Nephron (organoid): ENCODE data around the gene STARD5.

Experiments used
- H3K27ac Mint-ChIP-seq, 3 experiments: 2 replicates each; pipeline ENCODE4 v1.8.0; 2020; ENCODE audit warnings: mixed read lengths in 3 of 3, mild to moderate bottlenecking in 2 of 3, moderate library complexity in 1 of 3
- H3K27me3 Mint-ChIP-seq: 2 replicates; pipeline ENCODE4 v1.8.0; 2021; ENCODE audit warnings: low read depth, mild to moderate bottlenecking, moderate library complexity, mixed read lengths
- H3K36me3 Mint-ChIP-seq: 2 replicates; pipeline ENCODE4 v1.8.0; 2020; ENCODE audit warnings: low read depth, mixed read lengths
- H3K4me1 Mint-ChIP-seq: 2 replicates; pipeline ENCODE4 v1.8.0; 2020; ENCODE audit warnings: mixed read lengths
- H3K4me3 Mint-ChIP-seq, 3 experiments: 2 replicates each; pipeline ENCODE4 v1.8.0; 2020; ENCODE audit warnings: mild to moderate bottlenecking in 3 of 3, mixed read lengths in 3 of 3, moderate library complexity in 2 of 3
- H3K9me3 Mint-ChIP-seq: 2 replicates; pipeline ENCODE4 v1.8.0; 2020; ENCODE audit warnings: mixed read lengths
- CTCF ChIP-seq, 3 experiments: fragments of 200-600 bp; sonication (generic); IDR thresholded peaks; one replicate each; pipeline ENCODE4 v1.5.0; 2021; ENCODE audit warnings: antibody characterized with exemption in 3 of 3; ENCODE audit not compliant: unreplicated experiment in 3 of 3

The STARD5 gene

GRCh38 chr15:81308260-81308659 is 15.7 kb downstream of the STARD5 start:
- Mint-ChIP-seq H3K36me3 (peaks cover 16% of the 10 kb centered on the region), H3K4me1 (peaks cover 5% of the 10 kb centered on the region), H3K27me3 (peaks cover 17% of the 10 kb centered on the region), H3K4me3 (no peak overlapping the region), H3K9me3 (no peaks in the 10 kb centered on the region), H3K27ac (no peak overlapping the region)
- no peak for TF ChIP-seq CTCF (IDR thresholded peaks at IDR 0.05; ENCODE audit: unreplicated experiment in 3 of 3)

GRCh38 chr15:81304226-81304625 is 19.7 kb downstream of the STARD5 start:
- H3K4me1 Mint-ChIP-seq, result peaks cover 5% of the 10 kb centered on the region
- H3K36me3 Mint-ChIP-seq, result no peaks in the 10 kb centered on the region
- no peaks in the 10 kb centered on the region for H3K9me3 Mint-ChIP-seq
- no peak for TF ChIP-seq CTCF (IDR thresholded peaks at IDR 0.05; ENCODE audit: unreplicated experiment in 3 of 3)
- no peak overlapping the region for H3K27ac Mint-ChIP-seq
- no peak overlapping the region for H3K4me3 Mint-ChIP-seq
- peaks cover 23% of the 10 kb centered on the region for H3K27me3 Mint-ChIP-seq

GRCh38 chr15:81303244-81304225 is 20.4 kb downstream of the STARD5 start:
- H3K36me3 Mint-ChIP-seq, result no peaks in the 10 kb centered on the region
- H3K9me3 Mint-ChIP-seq, result no peaks in the 10 kb centered on the region
- H3K4me3 Mint-ChIP-seq, result no peak overlapping the region
- H3K27ac Mint-ChIP-seq, result no peak overlapping the region
- peaks cover 23% of the 10 kb centered on the region for H3K27me3 Mint-ChIP-seq
- TF ChIP-seq CTCF (IDR thresholded peaks at IDR 0.05; ENCODE audit: unreplicated experiment in 3 of 3), result no peak
- peaks cover 5% of the 10 kb centered on the region for H3K4me1 Mint-ChIP-seq

- no peak for TF ChIP-seq CTCF (IDR thresholded peaks at IDR 0.05; ENCODE audit: unreplicated experiment in 3 of 3)
- H3K4me3 Mint-ChIP-seq, result no peak overlapping the region
These were observed 21.2 kb downstream of the STARD5 start for GRCh38 chr15:81302701-81303109.

GRCh38 chr15:81301815-81302399 is 22.0 kb downstream of the STARD5 start:
- H3K27me3 Mint-ChIP-seq, result peaks cover 33% of the 10 kb centered on the region
- H3K4me3 Mint-ChIP-seq, result no peak overlapping the region
- no peak overlapping the region for H3K27ac Mint-ChIP-seq
- TF ChIP-seq CTCF (IDR thresholded peaks at IDR 0.05; ENCODE audit: unreplicated experiment in 3 of 3), result no peak
- no peaks in the 10 kb centered on the region for H3K9me3 Mint-ChIP-seq
- H3K36me3 Mint-ChIP-seq, result no peaks in the 10 kb centered on the region
- H3K4me1 Mint-ChIP-seq, result peaks cover 5% of the 10 kb centered on the region

More at GRCh38 chr15:81302701-81303109, 21.2 kb downstream of the STARD5 start:
- H3K27ac Mint-ChIP-seq, result no peak overlapping the region
- peaks cover 26% of the 10 kb centered on the region for H3K27me3 Mint-ChIP-seq
- H3K9me3 Mint-ChIP-seq, result no peaks in the 10 kb centered on the region
- H3K4me1 Mint-ChIP-seq, result peaks cover 5% of the 10 kb centered on the region
- H3K36me3 Mint-ChIP-seq, result no peaks in the 10 kb centered on the region
